HepG2 (cell line): ENCODE results near the gene MAEA. TPM values are rescaled to one million over a fixed set of nuclear protein-coding genes. Genes with fewer than 3 reads are reported as not detected.

Experiments
- ARHGAP35 ChIP-seq: sonication (generic); formaldehyde crosslinking; IDR thresholded peaks from 2 replicates; pipeline ENCODE4 v1.9.0; 2022; ENCODE audit warnings: mild to moderate bottlenecking, inconsistent platforms, moderate library complexity, missing genetic modification reagents, borderline replicate concordance
- CAMTA2 ChIP-seq: sonication (generic); formaldehyde crosslinking; IDR thresholded peaks from 2 replicates; pipeline ENCODE4 v1.4.0; 2020; ENCODE audit warnings: mild to moderate bottlenecking, missing genetic modification reagents, borderline replicate concordance
- CREM ChIP-seq, 2 experiments: sonication (generic) in 1 of 2; formaldehyde crosslinking in 1 of 2; IDR thresholded peaks; 2 replicates each; pipeline versions ENCODE4 v1.4.0 to v1.6.1; 2016 to 2020; ENCODE audit warnings: antibody characterized with exemption in 1 of 2, mild to moderate bottlenecking in 1 of 2, missing genetic modification reagents in 1 of 2
- JARID2 ChIP-seq: sonication (generic); formaldehyde crosslinking; IDR thresholded peaks from 2 replicates; pipeline ENCODE4 v1.8.1; 2023; ENCODE audit warnings: missing genetic modification reagents, inconsistent platforms; ENCODE audit not compliant: insufficient replicate concordance
- KLF11 ChIP-seq: IDR thresholded peaks from 2 replicates; pipeline ENCODE4 v1.6.1; 2016; ENCODE audit warnings: missing compliant biosample characterization
- MAFF ChIP-seq: IDR thresholded peaks from 2 replicates; pipeline ENCODE4 v1.6.1; 2011; ENCODE audit warnings: low read depth, low read length, improper control_type of control experiment
- MIER3 ChIP-seq: IDR thresholded peaks from 2 replicates; pipeline ENCODE4 v1.6.1; 2016; ENCODE audit warnings: missing compliant biosample characterization, borderline replicate concordance
- NFATC3 ChIP-seq: sonication (generic); formaldehyde crosslinking; IDR thresholded peaks from 2 replicates; pipeline ENCODE4 v1.5.1; 2020; ENCODE audit warnings: mild to moderate bottlenecking, missing genetic modification reagents
- NR2F2 ChIP-seq: IDR thresholded peaks from 2 replicates; pipeline ENCODE4 v1.6.1; 2012; ENCODE audit warnings: low read depth, inconsistent platforms, borderline replicate concordance
- POLR2A ChIP-seq, 2 experiments: IDR thresholded peaks; 2 replicates each; pipeline ENCODE4 v1.6.1; 2011; ENCODE audit warnings: low read depth in 2 of 2, low read length in 2 of 2, mild to moderate bottlenecking in 1 of 2, moderate library complexity in 1 of 2; ENCODE audit not compliant: insufficient read depth in 1 of 2
- TBL1XR1 ChIP-seq: fragments of 150-350 bp; IDR thresholded peaks from 2 replicates; pipeline ENCODE4 v1.6.1; 2014; ENCODE audit warnings: borderline replicate concordance, low read length; ENCODE audit not compliant: partially characterized antibody
- ZBTB14 ChIP-seq: sonication (generic); formaldehyde crosslinking; IDR thresholded peaks from 2 replicates; pipeline ENCODE4 v1.4.0; 2020; ENCODE audit warnings: missing genetic modification reagents
- ZBTB7B ChIP-seq: sonication (generic); formaldehyde crosslinking; IDR thresholded peaks from 2 replicates; pipeline ENCODE4 v1.4.0; 2020; ENCODE audit warnings: missing genetic modification reagents
- ZFP41 ChIP-seq: sonication (generic); formaldehyde crosslinking; IDR thresholded peaks from 2 replicates; pipeline ENCODE4 v1.4.0; 2020; ENCODE audit warnings: mild to moderate bottlenecking, missing genetic modification reagents, borderline replicate concordance
- ZFP82 ChIP-seq: sonication (generic); formaldehyde crosslinking; IDR thresholded peaks from 2 replicates; pipeline ENCODE4 v1.5.1; 2020; ENCODE audit warnings: mild to moderate bottlenecking, missing genetic modification reagents, borderline replicate concordance
- ZNF331 ChIP-seq: sonication (generic); formaldehyde crosslinking; IDR thresholded peaks from 2 replicates; pipeline ENCODE4 v1.4.0; 2020; ENCODE audit warnings: missing genetic modification reagents
- ZNF720 ChIP-seq: sonication (generic); formaldehyde crosslinking; IDR thresholded peaks from 2 replicates; pipeline ENCODE4 v1.4.0; 2020; ENCODE audit warnings: missing genetic modification reagents
- ZNF75D ChIP-seq: sonication (generic); formaldehyde crosslinking; IDR thresholded peaks from 2 replicates; pipeline ENCODE4 v1.8.1; 2023; ENCODE audit warnings: missing genetic modification reagents, mild to moderate bottlenecking, borderline replicate concordance
- ZNF790 ChIP-seq: sonication (generic); formaldehyde crosslinking; IDR thresholded peaks from 2 replicates; pipeline ENCODE4 v1.8.0; 2022; ENCODE audit warnings: missing genetic modification reagents, mild to moderate bottlenecking, borderline replicate concordance
- ZNF800 ChIP-seq: sonication (generic); formaldehyde crosslinking; IDR thresholded peaks from 2 replicates; pipeline ENCODE4 v1.4.0; 2020; ENCODE audit warnings: missing genetic modification reagents
- polyA plus RNA-seq, 8 experiments: library from polyadenylated mRNA; depleted of rRNA in 3 of 8; stranded (reverse) in 7 of 8; unstranded in 1 of 8; fragments of >200 nt; fragmentation: Illumina TruSeq in 4 of 8; extraction: Trizol in 4 of 8; gene quantifications; 2 replicates each; pipeline versions ENCODE4 v1.2.1 to v1.2.3, GENCODE V29; 2011 to 2016; ENCODE audit warnings: low read depth in 4 of 8, missing spikeins in 1 of 8, mixed read lengths in 1 of 8; ENCODE audit not compliant: insufficient read depth in 1 of 8
- total RNA-seq, 5 experiments: library from RNA; depleted of rRNA; stranded (reverse); fragments of >200 nt; fragmentation: Illumina TruSeq; extraction: Trizol; gene quantifications; 2 replicates each; pipeline ENCODE4 v1.2.3, GENCODE V29; 2016; ENCODE audit warnings: low read depth in 1 of 5
- TF ChIP-seq, protein P1 (sequence below): sonication (generic); formaldehyde crosslinking; IDR thresholded peaks from 2 replicates; pipeline ENCODE4 v1.5.1; 2020; ENCODE audit warnings: missing genetic modification reagents, mild to moderate bottlenecking, borderline replicate concordance
- TF ChIP-seq, protein P2 (sequence below), 2 experiments: sonication (generic) in 1 of 2; formaldehyde crosslinking in 1 of 2; IDR thresholded peaks; 2 replicates each; pipeline versions ENCODE4 v1.4.0 to v1.6.1; 2018 to 2020; ENCODE audit warnings: missing genetic modification reagents in 2 of 2, borderline replicate concordance in 1 of 2, low read depth in 1 of 2, mild to moderate bottlenecking in 1 of 2, missing biosample characterization in 1 of 2
- TF ChIP-seq, protein P3 (sequence below): sonication (generic); formaldehyde crosslinking; IDR thresholded peaks from 2 replicates; pipeline ENCODE4 v1.8.1; 2023; ENCODE audit warnings: mild to moderate bottlenecking, missing genetic modification reagents

Gene MAEA
- total and polyA plus RNA-seq, 2 of the 13 experiments (the other 11 are each of a cell fraction or from before 2014, with no cell fraction given) = 52.0 to 57.1 TPM

DNA sequence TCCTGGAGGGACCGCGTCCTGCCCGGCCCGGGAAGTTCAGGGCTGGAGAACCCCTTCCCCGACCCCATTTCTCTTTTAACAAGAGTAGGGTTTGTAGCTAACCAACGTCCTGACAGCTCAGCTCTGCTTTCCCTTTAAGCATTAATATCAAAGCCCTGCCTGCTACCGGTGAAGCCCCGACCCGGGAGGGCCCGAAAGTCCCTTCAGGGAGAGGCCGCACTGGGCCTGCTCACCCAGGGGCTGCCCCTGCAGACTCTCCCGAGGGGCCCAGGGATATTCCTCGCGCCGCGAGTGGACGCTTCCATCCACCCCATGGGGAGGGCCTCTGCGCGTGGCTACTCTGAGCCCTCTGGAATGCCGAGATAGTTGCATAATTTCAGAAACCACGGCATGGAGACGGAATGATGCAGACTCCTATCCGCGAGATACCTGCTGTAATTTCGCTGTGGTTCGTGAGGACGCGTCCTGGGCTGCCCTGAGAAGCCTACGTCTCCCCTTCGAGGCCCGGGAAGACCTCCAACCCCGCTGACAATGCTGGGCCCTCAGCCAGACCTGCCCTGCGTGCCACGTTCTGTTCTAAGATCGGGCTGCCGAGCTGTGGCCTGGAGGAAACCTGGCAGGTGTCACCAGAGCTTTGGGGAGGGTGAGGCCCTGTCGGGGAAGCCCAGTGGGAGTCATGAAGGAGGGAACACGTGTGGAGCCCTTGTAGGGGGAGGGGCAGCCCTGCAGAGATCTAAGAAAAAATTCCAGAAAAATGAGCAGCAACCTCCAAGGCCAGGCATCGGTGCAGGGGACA lies 39.8 kb upstream of the MAEA start (continued):
- TF ChIP-seq ARHGAP35 = no peak
- no peak for TF ChIP-seq JARID2 (CRISPR knock-in tag)
- TF ChIP-seq ZNF331 = no peak
- no peak for TF ChIP-seq NR2F2
- TF ChIP-seq, protein P1, sequence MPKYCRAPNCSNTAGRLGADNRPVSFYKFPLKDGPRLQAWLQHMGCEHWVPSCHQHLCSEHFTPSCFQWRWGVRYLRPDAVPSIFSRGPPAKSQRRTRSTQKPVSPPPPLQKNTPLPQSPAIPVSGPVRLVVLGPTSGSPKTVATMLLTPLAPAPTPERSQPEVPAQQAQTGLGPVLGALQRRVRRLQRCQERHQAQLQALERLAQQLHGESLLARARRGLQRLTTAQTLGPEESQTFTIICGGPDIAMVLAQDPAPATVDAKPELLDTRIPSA (CRISPR knock-in tag) = no peak
- no peak for TF ChIP-seq CAMTA2 (CRISPR knock-in tag)
- TF ChIP-seq ZNF75D = no peak
- 0 out of 2 replicates have a peak, but pooled peaks have one; percentile 16 for TF ChIP-seq ZBTB7B
- no peak for TF ChIP-seq ZNF720 (CRISPR knock-in tag)
- TF ChIP-seq, protein P2, sequence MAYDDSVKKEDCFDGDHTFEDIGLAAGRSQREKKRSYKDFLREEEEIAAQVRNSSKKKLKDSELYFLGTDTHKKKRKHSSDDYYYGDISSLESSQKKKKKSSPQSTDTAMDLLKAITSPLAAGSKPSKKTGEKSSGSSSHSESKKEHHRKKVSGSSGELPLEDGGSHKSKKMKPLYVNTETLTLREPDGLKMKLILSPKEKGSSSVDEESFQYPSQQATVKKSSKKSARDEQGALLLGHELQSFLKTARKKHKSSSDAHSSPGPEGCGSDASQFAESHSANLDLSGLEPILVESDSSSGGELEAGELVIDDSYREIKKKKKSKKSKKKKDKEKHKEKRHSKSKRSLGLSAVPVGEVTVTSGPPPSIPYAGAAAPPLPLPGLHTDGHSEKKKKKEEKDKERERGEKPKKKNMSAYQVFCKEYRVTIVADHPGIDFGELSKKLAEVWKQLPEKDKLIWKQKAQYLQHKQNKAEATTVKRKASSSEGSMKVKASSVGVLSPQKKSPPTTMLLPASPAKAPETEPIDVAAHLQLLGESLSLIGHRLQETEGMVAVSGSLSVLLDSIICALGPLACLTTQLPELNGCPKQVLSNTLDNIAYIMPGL (CRISPR knock-in tag; IDR thresholded peaks at IDR 0.05; ENCODE audit: borderline replicate concordance in 1 of 2, low read depth in 1 of 2) = peak in 1 of 2 experiments; percentile 57; a peak in 1 of 4 replicates
- peak; percentile 67; the same call in 1 of the 2 replicates for TF ChIP-seq ZNF800 (CRISPR knock-in tag)
- TF ChIP-seq KLF11 (CRISPR knock-in tag) = no peak
- TF ChIP-seq ZBTB14 (CRISPR knock-in tag) = peak; percentile 36
- TF ChIP-seq ZFP41 = no peak
- no peak for TF ChIP-seq NFATC3 (CRISPR knock-in tag)
- TF ChIP-seq ZNF790 (CRISPR knock-in tag) = peak; percentile 19; the same call in 1 of the 2 replicates
- TF ChIP-seq MIER3 (CRISPR knock-in tag) = no peak
- no peak for TF ChIP-seq TBL1XR1
- TF ChIP-seq, protein P3, sequence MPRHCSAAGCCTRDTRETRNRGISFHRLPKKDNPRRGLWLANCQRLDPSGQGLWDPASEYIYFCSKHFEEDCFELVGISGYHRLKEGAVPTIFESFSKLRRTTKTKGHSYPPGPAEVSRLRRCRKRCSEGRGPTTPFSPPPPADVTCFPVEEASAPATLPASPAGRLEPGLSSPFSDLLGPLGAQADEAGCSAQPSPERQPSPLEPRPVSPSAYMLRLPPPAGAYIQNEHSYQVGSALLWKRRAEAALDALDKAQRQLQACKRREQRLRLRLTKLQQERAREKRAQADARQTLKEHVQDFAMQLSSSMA (CRISPR knock-in tag) = peak; percentile 90; the same call in 1 of the 2 replicates
- no peak for TF ChIP-seq MAFF
- no peak for TF ChIP-seq ZFP82 (CRISPR knock-in tag)
- TF ChIP-seq CREM (IDR thresholded peaks at IDR 0.05) = no peak
- TF ChIP-seq CREM (CRISPR knock-in tag; IDR thresholded peaks at IDR 0.05) = no peak
- TF ChIP-seq POLR2A (IDR thresholded peaks at IDR 0.05; ENCODE audit: insufficient read depth in 1 of 2, low read depth in 2 of 2, low read length in 2 of 2) = peak in 1 of 2 experiments; percentile 45; a peak in 2 of 4 replicates
